Mammary epithelial cell (primary cell): Measurements from ENCODE around the gene DNAJB5.

Experiments used
- EZH2 ChIP-seq: IDR thresholded peaks from 2 replicates; pipeline ENCODE4 v1.6.1; 2012; ENCODE audit warnings: low read length, inconsistent platforms, borderline replicate concordance
- TF ChIP-seq, protein P1 (sequence below), 2 donors: IDR thresholded peaks in 1 of 2; conservative IDR thresholded peaks in 1 of 2; 2 replicates each; pipeline ENCODE4 v1.5.1; 2011 to 2012; ENCODE audit warnings: inconsistent platforms in 2 of 2, low read length in 2 of 2, mild to moderate bottlenecking in 2 of 2, control low read depth in 1 of 2, low read depth in 1 of 2; ENCODE audit not compliant: insufficient read depth in 1 of 2; ENCODE audit errors: extremely low read depth in 1 of 2

DNA sequence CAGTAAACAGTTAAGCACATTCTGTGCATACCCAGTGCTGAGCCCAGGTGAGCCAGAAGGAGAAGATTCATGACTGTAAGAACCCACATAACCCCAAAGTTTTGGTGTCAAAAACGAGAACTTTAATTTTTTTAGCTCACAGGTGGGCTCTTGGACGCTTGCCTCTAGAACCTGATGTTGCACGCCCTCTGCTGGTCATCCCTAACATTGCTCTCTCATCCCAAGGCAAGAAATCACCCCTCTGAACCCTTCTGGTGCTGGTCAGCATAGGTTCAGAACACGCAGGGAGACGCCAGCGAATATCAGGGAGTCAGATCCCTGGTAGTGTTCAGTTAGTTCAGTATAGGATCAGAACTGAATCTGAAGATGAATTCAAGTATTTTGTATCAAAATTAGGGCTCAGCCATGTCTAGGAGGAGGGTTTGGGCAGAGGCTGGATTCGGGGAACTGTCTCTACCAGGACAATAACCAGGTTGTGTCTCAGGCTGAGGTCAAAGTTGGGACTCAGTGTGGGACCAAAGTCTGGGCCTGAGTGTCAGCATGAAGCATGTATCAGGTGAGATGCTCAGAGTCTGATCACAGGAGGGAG is 4.1 kb upstream of the DNAJB5 start:
- TF ChIP-seq EZH2: no peak
- TF ChIP-seq, protein P1, sequence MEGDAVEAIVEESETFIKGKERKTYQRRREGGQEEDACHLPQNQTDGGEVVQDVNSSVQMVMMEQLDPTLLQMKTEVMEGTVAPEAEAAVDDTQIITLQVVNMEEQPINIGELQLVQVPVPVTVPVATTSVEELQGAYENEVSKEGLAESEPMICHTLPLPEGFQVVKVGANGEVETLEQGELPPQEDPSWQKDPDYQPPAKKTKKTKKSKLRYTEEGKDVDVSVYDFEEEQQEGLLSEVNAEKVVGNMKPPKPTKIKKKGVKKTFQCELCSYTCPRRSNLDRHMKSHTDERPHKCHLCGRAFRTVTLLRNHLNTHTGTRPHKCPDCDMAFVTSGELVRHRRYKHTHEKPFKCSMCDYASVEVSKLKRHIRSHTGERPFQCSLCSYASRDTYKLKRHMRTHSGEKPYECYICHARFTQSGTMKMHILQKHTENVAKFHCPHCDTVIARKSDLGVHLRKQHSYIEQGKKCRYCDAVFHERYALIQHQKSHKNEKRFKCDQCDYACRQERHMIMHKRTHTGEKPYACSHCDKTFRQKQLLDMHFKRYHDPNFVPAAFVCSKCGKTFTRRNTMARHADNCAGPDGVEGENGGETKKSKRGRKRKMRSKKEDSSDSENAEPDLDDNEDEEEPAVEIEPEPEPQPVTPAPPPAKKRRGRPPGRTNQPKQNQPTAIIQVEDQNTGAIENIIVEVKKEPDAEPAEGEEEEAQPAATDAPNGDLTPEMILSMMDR (conservative IDR thresholded peaks at IDR 0.05 in 1 of 2, IDR thresholded peaks at IDR 0.05 in 1 of 2; ENCODE audit: extremely low read depth in 1 of 2, insufficient read depth in 1 of 2, low read depth in 1 of 2, low read length in 2 of 2): peak; percentile 86 to 89
